ENCODE data around the gene TNK2. TPM values are rescaled to one million over a fixed set of nuclear protein-coding genes. Genes with fewer than 3 reads are reported as not detected.

Gene TNK2
- total and polyA plus RNA-seq, 2 donors (not counting 1 experiment from before 2014, with no cell fraction given), result 131 to 198 TPM

- no peak overlapping the region for H3K9ac ChIP-seq (ENCODE audit: low read length)
- WGBS (ENCODE audit: insufficient coverage), result 94% methylated on average over 7 of the region's 12 CpGs
- no peak overlapping the region for H2AFZ ChIP-seq (ENCODE audit: insufficient read depth, low read depth, low read length, poor library complexity, severe bottlenecking)
- POLR2A ChIA-PET, result no interaction called here
- H3K4me3 Mint-ChIP-seq, result no peak overlapping the region
- no peaks in the 10 kb centered on the region for H3K27me3 ChIP-seq (replicated peaks in 1 of 4; ENCODE audit: control extremely low read depth in 1 of 4, control insufficient read depth in 3 of 4, insufficient read depth in 4 of 4, low read length in 3 of 4)
- no peaks in the 10 kb centered on the region for H3K4me1 Mint-ChIP-seq
- no peak overlapping the region for H3K4me2 ChIP-seq (replicated peaks; ENCODE audit: low read depth, low read length, poor library complexity, severe bottlenecking)
- no peaks in the 10 kb centered on the region for H3K9me3 Mint-ChIP-seq (ENCODE audit: insufficient read depth)
- ATAC-seq (ENCODE audit: low read depth) (no peak), DNase-seq (no peak)
- no peaks in the 10 kb centered on the region for H3K9me3 ChIP-seq (ENCODE audit: control extremely low read depth in 1 of 3, control insufficient read depth in 2 of 3, insufficient read depth in 1 of 3, low read length in 2 of 3)
- H3K4me1 ChIP-seq (ENCODE audit: control insufficient read depth in 2 of 2, insufficient read depth in 2 of 2, low read length in 2 of 2), result no peaks in the 10 kb centered on the region
- H4K20me1 ChIP-seq (ENCODE audit: control insufficient read depth, insufficient read depth, low read length, poor library complexity, severe bottlenecking), result peaks cover 57% of the 10 kb centered on the region
- peaks cover 0 to 55% of the 10 kb centered on the region in 2 experiments for H3K36me3 ChIP-seq (replicated peaks in 1 of 2; ENCODE audit: control extremely low read depth in 1 of 2, control insufficient read depth in 1 of 2, extremely low read depth in 1 of 2, insufficient read depth in 2 of 2, low read length in 1 of 2)
- no peak for TF ChIP-seq EZH2 (IDR thresholded peaks at IDR 0.05; ENCODE audit: borderline replicate concordance, insufficient read depth, low read depth, low read length, poor library complexity, severe bottlenecking)
- TF ChIP-seq, protein P1, sequence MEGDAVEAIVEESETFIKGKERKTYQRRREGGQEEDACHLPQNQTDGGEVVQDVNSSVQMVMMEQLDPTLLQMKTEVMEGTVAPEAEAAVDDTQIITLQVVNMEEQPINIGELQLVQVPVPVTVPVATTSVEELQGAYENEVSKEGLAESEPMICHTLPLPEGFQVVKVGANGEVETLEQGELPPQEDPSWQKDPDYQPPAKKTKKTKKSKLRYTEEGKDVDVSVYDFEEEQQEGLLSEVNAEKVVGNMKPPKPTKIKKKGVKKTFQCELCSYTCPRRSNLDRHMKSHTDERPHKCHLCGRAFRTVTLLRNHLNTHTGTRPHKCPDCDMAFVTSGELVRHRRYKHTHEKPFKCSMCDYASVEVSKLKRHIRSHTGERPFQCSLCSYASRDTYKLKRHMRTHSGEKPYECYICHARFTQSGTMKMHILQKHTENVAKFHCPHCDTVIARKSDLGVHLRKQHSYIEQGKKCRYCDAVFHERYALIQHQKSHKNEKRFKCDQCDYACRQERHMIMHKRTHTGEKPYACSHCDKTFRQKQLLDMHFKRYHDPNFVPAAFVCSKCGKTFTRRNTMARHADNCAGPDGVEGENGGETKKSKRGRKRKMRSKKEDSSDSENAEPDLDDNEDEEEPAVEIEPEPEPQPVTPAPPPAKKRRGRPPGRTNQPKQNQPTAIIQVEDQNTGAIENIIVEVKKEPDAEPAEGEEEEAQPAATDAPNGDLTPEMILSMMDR (IDR thresholded peaks at IDR 0.05), result no peak
- H3K79me2 ChIP-seq (ENCODE audit: control insufficient read depth, insufficient read depth, low read length), result peaks cover 10% of the 10 kb centered on the region
- H3K27ac ChIP-seq (ENCODE audit: low read length in 2 of 2), result no peak overlapping the region
- no peaks in the 10 kb centered on the region for H3K27me3 Mint-ChIP-seq
- intact Hi-C loops (cut with micrococcal nuclease), result no loop called here
- H3K4me3 ChIP-seq (ENCODE audit: control extremely low read depth in 1 of 5, extremely low read depth in 1 of 5, insufficient read depth in 1 of 5, low read depth in 2 of 5, low read length in 4 of 5), result no peak overlapping the region
- no peak overlapping the region for H3K27ac Mint-ChIP-seq
- CTCF ChIA-PET, result interaction anchor here (1.0 to 2.2 kb wide), 4 partner anchors 11 to 44 kb away, joined by 3 to 6 read pairs (median 4); no protein-coding TSS in a partner anchor
These were observed 37.4 kb downstream of the TNK2 start for GRCh38 chr3:195870937-195871336.

DNA sequence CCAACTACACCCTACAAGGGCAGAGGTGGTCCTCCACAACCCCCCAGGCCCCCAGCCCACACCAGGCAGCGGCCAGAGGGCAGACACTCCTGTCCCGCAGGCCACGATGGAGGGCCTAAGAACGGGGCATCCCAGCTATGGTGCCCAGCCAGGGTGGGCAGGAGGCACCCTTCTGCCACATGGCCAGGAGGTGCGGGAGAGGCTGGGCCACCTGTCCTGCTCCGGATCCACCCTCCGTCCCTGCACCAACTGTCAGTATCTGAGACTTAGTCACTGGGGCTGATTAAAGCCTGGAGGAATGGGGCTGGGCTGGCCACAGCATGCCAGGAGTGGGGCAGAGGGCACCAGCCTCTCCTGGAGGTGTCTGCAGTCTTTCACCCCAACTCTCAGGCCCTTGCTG lies 37.9 kb downstream of the TNK2 start:
- ChIA-PET POLR2A (no interaction called here), CTCF (interaction anchor here (1.0 to 2.2 kb wide), 3 partner anchors 15 to 45 kb away, joined by 3 to 6 read pairs (median 5); no protein-coding TSS in a partner anchor)
- intact Hi-C loops (cut with micrococcal nuclease), result no loop called here
- Mint-ChIP-seq H3K4me1 (no peaks in the 10 kb centered on the region), H3K27me3 (no peaks in the 10 kb centered on the region), H3K9me3 (ENCODE audit: insufficient read depth) (no peaks in the 10 kb centered on the region), H3K4me3 (no peak overlapping the region), H3K27ac (no peak overlapping the region)
- peaks cover 5% of the 10 kb centered on the region for H3K79me2 ChIP-seq (ENCODE audit: control insufficient read depth, insufficient read depth, low read length)
- H2AFZ ChIP-seq (ENCODE audit: insufficient read depth, low read depth, low read length, poor library complexity, severe bottlenecking), result no peak overlapping the region
- H3K4me3 ChIP-seq (ENCODE audit: control extremely low read depth in 1 of 5, extremely low read depth in 1 of 5, insufficient read depth in 1 of 5, low read depth in 2 of 5, low read length in 4 of 5), result no peak overlapping the region
- WGBS (ENCODE audit: insufficient coverage), result 98% methylated on average over 6 of the region's 7 CpGs
- DNase-seq, result no peak
- no peak overlapping the region for H3K9ac ChIP-seq (ENCODE audit: low read length)
- H4K20me1 ChIP-seq (ENCODE audit: control insufficient read depth, insufficient read depth, low read length, poor library complexity, severe bottlenecking), result peaks cover 52% of the 10 kb centered on the region
- H3K4me2 ChIP-seq (replicated peaks; ENCODE audit: low read depth, low read length, poor library complexity, severe bottlenecking), result no peak overlapping the region
- no peaks in the 10 kb centered on the region for H3K9me3 ChIP-seq (ENCODE audit: control extremely low read depth in 1 of 3, control insufficient read depth in 2 of 3, insufficient read depth in 1 of 3, low read length in 2 of 3)
- TF ChIP-seq EZH2 (IDR thresholded peaks at IDR 0.05; ENCODE audit: borderline replicate concordance, insufficient read depth, low read depth, low read length, poor library complexity, severe bottlenecking), result no peak
- TF ChIP-seq, protein P1 (IDR thresholded peaks at IDR 0.05), result no peak
- H3K4me1 ChIP-seq (ENCODE audit: control insufficient read depth in 2 of 2, insufficient read depth in 2 of 2, low read length in 2 of 2), result no peaks in the 10 kb centered on the region
- H3K27me3 ChIP-seq (replicated peaks in 1 of 4; ENCODE audit: control extremely low read depth in 1 of 4, control insufficient read depth in 3 of 4, insufficient read depth in 4 of 4, low read length in 3 of 4), result no peaks in the 10 kb centered on the region
- peaks cover 0 to 50% of the 10 kb centered on the region in 2 experiments for H3K36me3 ChIP-seq (replicated peaks in 1 of 2; ENCODE audit: control extremely low read depth in 1 of 2, control insufficient read depth in 1 of 2, extremely low read depth in 1 of 2, insufficient read depth in 2 of 2, low read length in 1 of 2)
- no peak for ATAC-seq (ENCODE audit: low read depth)
- no peak overlapping the region for H3K27ac ChIP-seq (ENCODE audit: low read length in 2 of 2)
